HG02840 (cell line): ENCODE measurements around the gene PITX2.
"Not testable (repeated sequence)": the region's sequence is repeated elsewhere in the genome, so short reads cannot be mapped to it uniquely, and the experiment has no call there.

Source experiments
- ATAC-seq: cut with Tn5 transposase; IDR thresholded peaks from one replicate; pipeline ENCODE4 v1.9.1; 2021; ENCODE audit warnings: mild to moderate bottlenecking, moderate library complexity, moderate number of reproducible peaks; ENCODE audit not compliant: unreplicated experiment, low FRiP score

Gene PITX2

GRCh38 chr4:110613745-110614144, 9.1 kb downstream of the PITX2 start:
- ATAC-seq = no peak

DNA sequence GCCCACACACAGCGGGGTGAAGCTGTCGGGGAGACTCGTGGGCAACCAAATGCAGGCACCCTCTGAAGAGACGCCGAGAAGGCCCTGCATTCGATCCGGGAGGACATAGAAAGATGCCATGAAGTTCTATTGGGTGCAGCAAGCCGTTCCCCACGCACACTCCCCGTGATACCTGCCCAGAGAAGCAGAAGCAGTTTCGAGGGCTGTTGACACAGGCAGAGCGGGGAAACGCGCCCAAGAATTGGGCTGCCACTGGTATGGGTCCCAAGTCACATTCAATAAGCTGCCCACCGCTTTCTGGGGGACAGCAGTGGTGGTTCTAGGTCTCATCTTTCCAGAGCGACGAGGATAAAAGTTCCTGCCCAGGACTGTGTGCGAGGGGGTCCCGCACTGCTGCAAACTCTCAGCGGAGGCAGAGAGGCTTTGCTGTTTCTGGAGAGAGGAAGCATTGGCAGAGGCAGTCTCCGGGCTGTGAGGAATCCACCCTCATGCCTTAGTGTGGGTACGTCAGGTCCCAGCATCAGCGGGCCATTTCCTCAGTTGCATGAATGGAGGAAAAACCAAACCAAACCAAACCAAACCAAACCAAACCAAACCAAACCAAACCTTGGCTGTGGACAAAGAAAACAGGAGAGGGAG, 10.1 kb downstream of the PITX2 start:
- no peak for ATAC-seq

GRCh38 chr4:110611968-110612447, 10.9 kb downstream of the PITX2 start:
- ATAC-seq = no peak

- ATAC-seq = peak; percentile 86
Observed at GRCh38 chr4:110610940-110611831, 11.7 kb downstream of the PITX2 start.

DNA sequence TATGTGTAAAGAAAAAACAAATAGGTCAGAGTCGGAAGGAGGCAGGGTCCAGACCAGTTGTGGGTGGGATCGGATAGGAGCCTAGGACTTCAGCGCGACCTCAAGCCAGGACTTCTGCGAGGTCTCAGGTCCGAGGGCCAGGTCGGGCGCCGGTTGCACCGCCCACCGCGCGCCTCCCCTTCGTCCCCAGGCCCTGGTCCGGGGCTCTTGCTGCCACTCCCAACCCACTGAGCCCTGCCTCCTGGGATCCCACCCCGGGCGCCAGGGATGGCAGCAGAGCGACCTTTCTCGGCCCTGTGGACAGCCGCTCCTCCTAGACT, 12.3 kb downstream of the PITX2 start:
- peak; percentile 20 for ATAC-seq

DNA sequence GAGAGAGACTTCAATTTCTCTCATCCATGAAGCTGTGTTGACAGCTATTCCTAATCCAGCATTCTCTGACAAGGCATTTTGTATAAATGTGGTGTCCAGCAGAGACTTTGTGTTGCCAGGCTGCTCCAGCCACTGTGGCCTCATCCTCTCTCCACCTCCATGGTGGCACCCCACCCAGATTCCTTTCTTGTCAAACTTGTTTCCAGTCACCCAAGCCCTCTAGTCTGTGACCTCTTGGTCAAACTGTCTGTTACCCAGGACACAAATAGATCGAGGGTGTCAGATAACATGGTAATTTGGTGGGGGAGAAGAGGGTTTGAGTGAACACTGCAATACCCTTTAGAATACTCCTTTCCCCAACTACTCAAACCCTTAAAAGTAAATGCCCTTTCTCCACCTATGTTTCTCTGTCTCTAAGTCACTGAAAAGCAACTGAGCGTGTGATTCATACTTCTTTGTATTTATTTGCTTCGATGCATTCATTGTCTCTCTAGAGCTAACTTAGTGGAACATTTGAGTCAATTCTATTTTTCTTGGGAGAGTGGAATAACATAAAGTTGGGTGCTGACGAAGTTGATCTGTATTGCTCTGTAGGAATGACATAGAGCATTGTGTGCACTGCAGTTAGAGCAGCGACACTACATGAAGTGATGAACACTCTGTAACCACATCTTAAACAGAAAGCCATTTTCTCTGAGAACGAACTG, 13.7 kb downstream of the PITX2 start:
- ATAC-seq = no peak

DNA sequence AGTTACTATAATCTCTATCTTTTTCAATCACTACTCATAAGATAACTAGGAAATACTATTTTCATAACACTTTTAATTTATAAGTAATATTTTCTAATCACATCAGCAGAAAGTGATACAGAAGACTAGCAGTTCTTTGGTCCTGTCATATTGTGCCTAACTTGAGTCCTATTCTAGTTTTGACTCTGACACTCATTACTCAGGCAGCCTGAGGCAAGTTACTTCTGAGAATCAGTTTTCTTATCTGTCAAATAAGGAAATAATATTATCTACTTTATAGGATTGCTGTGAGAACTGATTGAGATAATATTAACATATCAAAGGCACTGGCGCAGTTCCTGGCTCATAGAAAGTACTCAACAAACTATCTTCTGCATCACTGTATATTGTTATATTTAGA, 17.8 kb downstream of the PITX2 start:
- ATAC-seq = no peak

GRCh38 chr4:110602061-110602460, 20.8 kb downstream of the PITX2 start:
- no peak for ATAC-seq

GRCh38 chr4:110597582-110597981, 25.3 kb downstream of the PITX2 start:
- no peak for ATAC-seq

- no peak for ATAC-seq
Observed at GRCh38 chr4:110596431-110596830, 26.4 kb downstream of the PITX2 start.

DNA sequence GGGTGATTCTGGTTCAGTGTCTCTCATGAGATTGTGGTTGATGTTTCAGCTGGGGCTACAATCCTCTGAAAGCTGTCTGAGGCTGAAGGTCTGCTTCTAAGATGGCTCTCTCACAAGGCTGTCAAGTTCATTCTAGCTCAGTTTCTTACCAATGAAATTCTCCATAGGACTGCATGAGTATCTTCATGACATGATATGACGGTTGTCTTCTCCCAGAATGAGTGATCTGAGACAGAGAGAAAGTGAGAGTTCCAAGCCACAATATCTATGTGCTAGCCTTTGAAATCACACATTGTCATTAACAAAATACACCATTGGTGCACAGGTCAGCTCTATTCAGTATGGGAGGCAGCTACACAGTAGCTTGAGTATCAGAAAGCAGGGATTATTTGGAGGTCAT, 27.3 kb downstream of the PITX2 start:
- ATAC-seq = no peak

DNA sequence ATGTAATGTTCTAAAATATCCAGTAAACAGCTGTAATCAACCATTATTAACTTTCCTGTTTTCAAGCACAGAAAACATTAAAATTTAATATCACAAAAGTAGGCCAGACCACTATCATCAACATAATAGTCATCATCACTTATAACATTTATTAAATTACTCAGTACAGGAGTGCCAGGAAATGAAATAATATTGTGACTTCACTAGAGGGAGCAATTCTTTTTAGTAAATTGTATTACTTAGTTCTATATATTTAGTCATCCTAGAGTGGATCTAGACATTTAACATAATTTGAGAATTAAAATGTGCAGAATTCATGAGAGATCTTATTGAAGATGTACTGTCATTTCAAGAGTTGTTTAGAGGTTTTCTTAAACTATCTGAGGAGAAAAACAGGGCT, 33.6 kb downstream of the PITX2 start:
- no peak for ATAC-seq

- ATAC-seq = no peak
Observed at GRCh38 chr4:110587666-110588285, 35.1 kb downstream of the PITX2 start.

DNA sequence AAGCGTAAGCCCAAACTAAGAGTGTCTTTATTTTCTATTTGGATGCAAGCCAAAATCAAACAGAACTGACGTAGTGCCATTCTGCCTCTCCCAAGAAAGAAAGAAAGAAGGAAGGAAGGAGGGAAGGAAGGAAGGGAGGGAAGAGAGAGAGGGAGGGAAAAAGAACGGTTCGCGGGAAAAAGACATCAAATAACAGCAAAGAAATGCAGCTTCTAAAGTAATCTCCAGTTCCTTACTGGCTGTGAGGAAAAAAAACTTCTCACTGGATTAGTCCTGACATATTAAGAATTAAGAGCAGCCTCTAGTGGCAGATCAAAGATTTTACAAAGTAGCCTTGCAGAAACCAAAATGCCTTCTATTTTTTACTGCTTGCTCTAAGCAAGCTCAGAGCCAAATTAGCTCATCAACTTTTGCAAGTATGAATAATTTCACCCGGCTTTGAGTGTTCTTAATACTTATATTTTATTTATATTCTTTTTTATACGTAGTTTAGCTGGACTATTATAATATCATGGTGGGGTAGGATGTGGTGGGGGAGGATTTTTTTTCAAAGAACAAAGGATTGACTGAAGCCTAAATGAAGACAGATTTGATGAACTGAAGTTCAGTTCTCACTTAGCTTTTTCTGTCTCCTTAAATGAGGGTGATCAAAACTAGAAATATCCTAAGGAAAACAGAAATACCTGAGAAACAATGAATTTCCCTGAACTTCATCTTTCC, 36.6 kb downstream of the PITX2 start:
- no peak for ATAC-seq

- ATAC-seq = not testable (repeated sequence)
Observed at GRCh38 chr4:110576696-110577095, 46.2 kb downstream of the PITX2 start.
